Mesenchymal stem cell (in vitro differentiated cells and primary cell): ENCODE data around the gene RAPGEF5.

Source experiments
- DNase-seq: peaks from one replicate; pipeline ENCODE4 v3.0.0-alpha.2; 2013
- H2AFZ ChIP-seq: one replicate; pipeline ENCODE4 v1.6.1; 2013; ENCODE audit warnings: low read depth, mild to moderate bottlenecking, control low read depth, inconsistent platforms, low read length, moderate library complexity
- H2AK5ac ChIP-seq: 2 replicates; pipeline ENCODE4 v1.6.1; 2013; ENCODE audit warnings: low read length, moderate library complexity, mild to moderate bottlenecking, inconsistent platforms; ENCODE audit not compliant: severe bottlenecking
- H2BK120ac ChIP-seq: one replicate; pipeline ENCODE4 v1.6.1; 2013; ENCODE audit warnings: low read depth, mild to moderate bottlenecking, inconsistent platforms, low read length, moderate library complexity
- H2BK12ac ChIP-seq, 2 experiments: one replicate each; pipeline ENCODE4 v1.6.1; 2013; ENCODE audit warnings: inconsistent platforms in 2 of 2, low read length in 2 of 2, mild to moderate bottlenecking in 2 of 2, moderate library complexity in 2 of 2, control low read depth in 1 of 2
- H2BK15ac ChIP-seq: one replicate; pipeline ENCODE4 v1.6.1; 2013; ENCODE audit warnings: mild to moderate bottlenecking, low read depth, inconsistent platforms; ENCODE audit not compliant: poor library complexity, severe bottlenecking
- H2BK5ac ChIP-seq: 2 replicates; pipeline ENCODE4 v1.6.1; 2013; ENCODE audit warnings: low read depth, mild to moderate bottlenecking, low read length, control low read depth, inconsistent platforms; ENCODE audit not compliant: poor library complexity, severe bottlenecking
- H3K14ac ChIP-seq, 2 experiments: one replicate each; pipeline ENCODE4 v1.6.1; 2013; ENCODE audit warnings: inconsistent platforms in 2 of 2, low read length in 2 of 2, control low read depth in 1 of 2, mild to moderate bottlenecking in 1 of 2, moderate library complexity in 1 of 2
- H3K18ac ChIP-seq, 2 experiments: one replicate each; pipeline ENCODE4 v1.6.1; 2013; ENCODE audit warnings: inconsistent platforms in 2 of 2, low read length in 2 of 2, control low read depth in 1 of 2, low read depth in 1 of 2, mild to moderate bottlenecking in 1 of 2
- H3K23ac ChIP-seq, 2 experiments: one replicate each; pipeline ENCODE4 v1.6.1; 2013; ENCODE audit warnings: inconsistent platforms in 2 of 2, low read length in 2 of 2, mild to moderate bottlenecking in 2 of 2, moderate library complexity in 2 of 2, control low read depth in 1 of 2
- H3K27ac ChIP-seq: 2 replicates; pipeline ENCODE4 v1.5.1; 2013; ENCODE audit warnings: mild to moderate bottlenecking, moderate library complexity, low read length, control low read depth, inconsistent platforms; ENCODE audit not compliant: poor library complexity, severe bottlenecking
- H3K27me3 ChIP-seq, 2 experiments: 2 replicates each; pipeline versions ENCODE4 v1.6.1 to v1.7.0; 2013; ENCODE audit warnings: low read length in 2 of 2, mild to moderate bottlenecking in 2 of 2, moderate library complexity in 2 of 2, control low read depth in 1 of 2, inconsistent platforms in 1 of 2; ENCODE audit not compliant: control insufficient read depth in 1 of 2, insufficient read depth in 1 of 2
- H3K36me3 ChIP-seq, 2 experiments: 2 replicates each; pipeline versions ENCODE4 v1.6.1 to v1.7.0; 2013; ENCODE audit warnings: low read length in 2 of 2, control low read depth in 1 of 2, inconsistent platforms in 1 of 2, low read depth in 1 of 2, mild to moderate bottlenecking in 1 of 2; ENCODE audit not compliant: insufficient read depth in 2 of 2, control insufficient read depth in 1 of 2
- H3K4ac ChIP-seq, 2 experiments: one replicate each; pipeline ENCODE4 v1.6.1; 2013; ENCODE audit warnings: inconsistent platforms in 2 of 2, low read length in 2 of 2, mild to moderate bottlenecking in 2 of 2, moderate library complexity in 2 of 2, control low read depth in 1 of 2, low read depth in 1 of 2
- H3K4me1 ChIP-seq: 2 replicates; pipeline ENCODE4 v1.6.1; 2013; ENCODE audit warnings: low read depth, low read length, control low read depth; ENCODE audit not compliant: control insufficient read depth, insufficient read depth
- H3K4me2 ChIP-seq: 2 replicates; pipeline ENCODE4 v1.6.1; 2013; ENCODE audit warnings: low read length, mild to moderate bottlenecking, inconsistent platforms; ENCODE audit not compliant: poor library complexity, severe bottlenecking
- H3K4me3 ChIP-seq, 2 experiments: 2 replicates each; pipeline versions ENCODE4 v1.5.1 to v1.7.0; 2013; ENCODE audit warnings: low read length in 2 of 2, mild to moderate bottlenecking in 2 of 2, control low read depth in 1 of 2, low read depth in 1 of 2; ENCODE audit not compliant: insufficient read depth in 1 of 2
- H3K79me1 ChIP-seq: replicated peaks from 2 replicates; pipeline ENCODE4 v1.6.1; 2013; ENCODE audit warnings: mild to moderate bottlenecking, control low read depth, low read length, inconsistent platforms; ENCODE audit not compliant: poor library complexity, severe bottlenecking
- H3K9ac ChIP-seq: 2 replicates; pipeline ENCODE4 v1.7.0; 2013; ENCODE audit warnings: mild to moderate bottlenecking, low read length, moderate library complexity
- H3K9me3 ChIP-seq: 2 replicates; pipeline ENCODE4 v1.7.0; 2013; ENCODE audit warnings: mild to moderate bottlenecking, low read length; ENCODE audit not compliant: control insufficient read depth
- H4K8ac ChIP-seq: one replicate; pipeline ENCODE4 v1.6.1; 2013; ENCODE audit warnings: inconsistent platforms, mild to moderate bottlenecking, low read length, moderate library complexity
- H4K91ac ChIP-seq: one replicate; pipeline ENCODE4 v1.6.1; 2013; ENCODE audit warnings: mild to moderate bottlenecking, low read length, inconsistent platforms
- WGBS: methylation state at CpG from one replicate; pipeline ENCODE4 v1.1.7; 2013; ENCODE audit warnings: mixed read lengths; 5-methylcytosine and 5-hydroxymethylcytosine counted together

RAPGEF5 gene

GRCh38 chr7:22329816-22330524 is 27.0 kb downstream of the RAPGEF5 start:
- Histone ChIP-seq H3K23ac (peak overlapping the region in 1 of 2 experiments; percentile 72), H3K14ac (no peak overlapping the region), H3K9ac (no peak overlapping the region), H2BK12ac (no peak overlapping the region), H3K27me3 (peaks cover 0 to 16% of the 10 kb centered on the region in 2 experiments), H3K4me2 (no peak overlapping the region), H3K4ac (no peak overlapping the region), H2AFZ (no peak overlapping the region), H2AK5ac (no peak overlapping the region), H3K27ac (no peak overlapping the region), H2BK5ac (no peak overlapping the region), H3K9me3 (no peaks in the 10 kb centered on the region), H4K91ac (no peak overlapping the region), H3K79me1 (no peaks in the 10 kb centered on the region), H3K18ac (no peak overlapping the region), H3K36me3 (no peaks in the 10 kb centered on the region), H4K8ac (no peak overlapping the region), H3K4me3 (no peak overlapping the region), H2BK15ac (no peak overlapping the region), H3K4me1 (no peaks in the 10 kb centered on the region), H2BK120ac (no peak overlapping the region)
- 93% methylated on average over 4 of the region's 4 CpGs for WGBS
- DNase-seq: no peak

DNA sequence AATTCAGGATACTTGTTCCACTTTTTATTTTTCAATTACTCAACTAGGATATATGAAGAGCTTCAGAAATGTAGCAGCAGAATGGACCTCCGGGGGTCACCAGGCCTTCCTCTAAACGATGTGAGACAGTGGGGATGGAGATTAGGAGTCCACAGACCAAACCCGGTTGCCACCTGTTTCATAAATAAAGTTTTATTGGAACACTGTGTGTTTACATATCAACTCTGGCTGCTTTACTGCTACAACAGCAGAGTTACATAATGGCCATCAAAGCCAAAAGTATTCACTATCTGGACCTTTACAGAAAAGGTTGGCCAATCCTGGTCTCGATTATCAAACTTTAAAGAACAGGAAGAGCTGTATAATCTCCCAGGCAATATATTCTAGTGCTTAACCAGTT is 30.8 kb downstream of the RAPGEF5 start:
- Histone ChIP-seq H2BK12ac (no peak overlapping the region), H2AK5ac (no peak overlapping the region), H3K4me2 (no peak overlapping the region), H2AFZ (no peak overlapping the region), H3K9ac (no peak overlapping the region), H4K8ac (no peak overlapping the region), H4K91ac (no peak overlapping the region), H3K18ac (no peak overlapping the region), H3K9me3 (no peaks in the 10 kb centered on the region), H3K4me3 (no peak overlapping the region), H3K14ac (no peak overlapping the region), H3K27me3 (peaks cover 0 to 16% of the 10 kb centered on the region in 2 experiments), H3K4ac (no peak overlapping the region), H3K4me1 (no peaks in the 10 kb centered on the region), H3K23ac (no peak overlapping the region), H3K27ac (no peak overlapping the region), H2BK120ac (no peak overlapping the region), H3K79me1 (no peaks in the 10 kb centered on the region), H3K36me3 (no peaks in the 10 kb centered on the region), H2BK5ac (no peak overlapping the region), H2BK15ac (no peak overlapping the region)
- DNase-seq: no peak
- WGBS: 67% methylated on average over 3 of the region's 4 CpGs

- no peak overlapping the region for H3K4me2 ChIP-seq
- H3K18ac ChIP-seq: no peak overlapping the region
- H4K91ac ChIP-seq: no peak overlapping the region
- H2BK15ac ChIP-seq: no peak overlapping the region
- H3K4ac ChIP-seq: no peak overlapping the region
- H3K4me3 ChIP-seq: no peak overlapping the region
- H3K4me1 ChIP-seq: no peaks in the 10 kb centered on the region
- DNase-seq: no peak
- H2BK5ac ChIP-seq: no peak overlapping the region
- WGBS: 95% methylated on average over 2 of the region's 4 CpGs
- H3K27me3 ChIP-seq: peaks cover 0 to 16% of the 10 kb centered on the region in 2 experiments
- H2AK5ac ChIP-seq: no peak overlapping the region
- no peak overlapping the region for H3K23ac ChIP-seq
- H4K8ac ChIP-seq: no peak overlapping the region
- H3K14ac ChIP-seq: no peak overlapping the region
- H3K27ac ChIP-seq: no peak overlapping the region
- H3K36me3 ChIP-seq: no peaks in the 10 kb centered on the region
- H2BK12ac ChIP-seq: no peak overlapping the region
- no peak overlapping the region for H3K9ac ChIP-seq
- no peak overlapping the region for H2AFZ ChIP-seq
- H3K79me1 ChIP-seq: no peaks in the 10 kb centered on the region
- H3K9me3 ChIP-seq: no peaks in the 10 kb centered on the region
- no peak overlapping the region for H2BK120ac ChIP-seq
These were observed 31.3 kb downstream of the RAPGEF5 start for GRCh38 chr7:22325671-22326070.

- H3K14ac ChIP-seq: no peak overlapping the region
- H3K4me3 ChIP-seq: no peak overlapping the region
- no peak overlapping the region for H4K91ac ChIP-seq
- H2AFZ ChIP-seq: no peak overlapping the region
- H2BK12ac ChIP-seq: no peak overlapping the region
- no peaks in the 10 kb centered on the region for H3K79me1 ChIP-seq
- 89% methylated on average over 2 of the region's 2 CpGs for WGBS
- no peak overlapping the region for H3K27ac ChIP-seq
- no peak overlapping the region for H2BK120ac ChIP-seq
- no peak overlapping the region for H3K23ac ChIP-seq
- H3K4me1 ChIP-seq: no peaks in the 10 kb centered on the region
- H3K9ac ChIP-seq: no peak overlapping the region
- H2AK5ac ChIP-seq: no peak overlapping the region
- H3K27me3 ChIP-seq: peaks cover 0 to 9% of the 10 kb centered on the region in 2 experiments
- H2BK5ac ChIP-seq: no peak overlapping the region
- no peak overlapping the region for H3K18ac ChIP-seq
- no peak overlapping the region for H3K4ac ChIP-seq
- no peak overlapping the region for H2BK15ac ChIP-seq
- DNase-seq: no peak
- no peaks in the 10 kb centered on the region for H3K36me3 ChIP-seq
- H3K4me2 ChIP-seq: no peak overlapping the region
- H3K9me3 ChIP-seq: no peaks in the 10 kb centered on the region
- no peak overlapping the region for H4K8ac ChIP-seq
These were observed 33.2 kb downstream of the RAPGEF5 start for GRCh38 chr7:22323714-22324113.
